ENCODE measurements around the gene PRAMEF8.
"Not testable (repeated sequence)": the region's sequence is repeated elsewhere in the genome, so short reads cannot be mapped to it uniquely, and the experiment has no call there.

Gene PRAMEF8

GRCh38 chr1:13247122-13247521, 37.8 kb downstream of the PRAMEF8 start:
- not testable (repeated sequence) for H3K4me1 ChIP-seq (ENCODE audit: control insufficient read depth in 1 of 2, insufficient read depth in 2 of 2, low read length in 2 of 2)

GRCh38 chr1:13246554-13246871, 38.4 kb downstream of the PRAMEF8 start:
- H3K9me3 ChIP-seq (ENCODE audit: control insufficient read depth in 1 of 2, low read length in 2 of 2); H3K27ac ChIP-seq (ENCODE audit: low read depth, low read length); H3K9ac ChIP-seq (ENCODE audit: low read depth in 1 of 2, low read length in 2 of 2); H3K4me1 ChIP-seq (ENCODE audit: control insufficient read depth in 1 of 2, insufficient read depth in 2 of 2, low read length in 2 of 2); H3K4me3 ChIP-seq (ENCODE audit: low read depth in 1 of 2, low read length in 2 of 2); H3K27me3 ChIP-seq (ENCODE audit: control insufficient read depth in 1 of 2, insufficient read depth in 2 of 2, low read length in 2 of 2); H3K36me3 ChIP-seq (ENCODE audit: control insufficient read depth in 1 of 2, insufficient read depth in 2 of 2, low read length in 2 of 2): not testable (repeated sequence)

More at GRCh38 chr1:13247122-13247521, 37.8 kb downstream of the PRAMEF8 start:
- H3K4me3 ChIP-seq (ENCODE audit: low read depth in 1 of 2, low read length in 2 of 2); H3K27ac ChIP-seq (ENCODE audit: low read depth, low read length); H3K27me3 ChIP-seq (ENCODE audit: control insufficient read depth in 1 of 2, insufficient read depth in 2 of 2, low read length in 2 of 2); H3K36me3 ChIP-seq (ENCODE audit: control insufficient read depth in 1 of 2, insufficient read depth in 2 of 2, low read length in 2 of 2); H3K9me3 ChIP-seq (ENCODE audit: control insufficient read depth in 1 of 2, low read length in 2 of 2); H3K9ac ChIP-seq (ENCODE audit: low read depth in 1 of 2, low read length in 2 of 2): not testable (repeated sequence)

- not testable (repeated sequence) for H3K9ac ChIP-seq (ENCODE audit: low read depth in 1 of 2, low read length in 2 of 2); H3K9me3 ChIP-seq (ENCODE audit: control insufficient read depth in 1 of 2, low read length in 2 of 2); H3K36me3 ChIP-seq (ENCODE audit: control insufficient read depth in 1 of 2, insufficient read depth in 2 of 2, low read length in 2 of 2); H3K27me3 ChIP-seq (ENCODE audit: control insufficient read depth in 1 of 2, insufficient read depth in 2 of 2, low read length in 2 of 2); H3K27ac ChIP-seq (ENCODE audit: low read depth, low read length); H3K4me1 ChIP-seq (ENCODE audit: control insufficient read depth in 1 of 2, insufficient read depth in 2 of 2, low read length in 2 of 2); H3K4me3 ChIP-seq (ENCODE audit: low read depth in 1 of 2, low read length in 2 of 2)
Measured at GRCh38 chr1:13245841-13246553, 38.9 kb downstream of the PRAMEF8 start.

GRCh38 chr1:13243536-13244263, 41.2 kb downstream of the PRAMEF8 start:
- not testable (repeated sequence) for H3K4me3 ChIP-seq (ENCODE audit: low read depth in 1 of 2, low read length in 2 of 2); H3K36me3 ChIP-seq (ENCODE audit: control insufficient read depth in 1 of 2, insufficient read depth in 2 of 2, low read length in 2 of 2); H3K4me1 ChIP-seq (ENCODE audit: control insufficient read depth in 1 of 2, insufficient read depth in 2 of 2, low read length in 2 of 2); H3K9ac ChIP-seq (ENCODE audit: low read depth in 1 of 2, low read length in 2 of 2); H3K27ac ChIP-seq (ENCODE audit: low read depth, low read length); H3K27me3 ChIP-seq (ENCODE audit: control insufficient read depth in 1 of 2, insufficient read depth in 2 of 2, low read length in 2 of 2); H3K9me3 ChIP-seq (ENCODE audit: control insufficient read depth in 1 of 2, low read length in 2 of 2)

GRCh38 chr1:13239633-13240032, 45.3 kb downstream of the PRAMEF8 start:
- H3K27me3 ChIP-seq (ENCODE audit: control insufficient read depth in 1 of 2, insufficient read depth in 2 of 2, low read length in 2 of 2); H3K4me1 ChIP-seq (ENCODE audit: control insufficient read depth in 1 of 2, insufficient read depth in 2 of 2, low read length in 2 of 2); H3K9ac ChIP-seq (ENCODE audit: low read depth in 1 of 2, low read length in 2 of 2); H3K36me3 ChIP-seq (ENCODE audit: control insufficient read depth in 1 of 2, insufficient read depth in 2 of 2, low read length in 2 of 2); H3K4me3 ChIP-seq (ENCODE audit: low read depth in 1 of 2, low read length in 2 of 2); H3K9me3 ChIP-seq (ENCODE audit: control insufficient read depth in 1 of 2, low read length in 2 of 2); H3K27ac ChIP-seq (ENCODE audit: low read depth, low read length): not testable (repeated sequence)

- not testable (repeated sequence) for H3K4me1 ChIP-seq (ENCODE audit: control insufficient read depth in 1 of 2, insufficient read depth in 2 of 2, low read length in 2 of 2); H3K27ac ChIP-seq (ENCODE audit: low read depth, low read length); H3K27me3 ChIP-seq (ENCODE audit: control insufficient read depth in 1 of 2, insufficient read depth in 2 of 2, low read length in 2 of 2); H3K36me3 ChIP-seq (ENCODE audit: control insufficient read depth in 1 of 2, insufficient read depth in 2 of 2, low read length in 2 of 2); H3K9me3 ChIP-seq (ENCODE audit: control insufficient read depth in 1 of 2, low read length in 2 of 2); H3K4me3 ChIP-seq (ENCODE audit: low read depth in 1 of 2, low read length in 2 of 2); H3K9ac ChIP-seq (ENCODE audit: low read depth in 1 of 2, low read length in 2 of 2)
Measured at GRCh38 chr1:13237572-13237971, 47.4 kb downstream of the PRAMEF8 start.

- H3K9me3 ChIP-seq (ENCODE audit: control insufficient read depth in 1 of 2, low read length in 2 of 2); H3K36me3 ChIP-seq (ENCODE audit: control insufficient read depth in 1 of 2, insufficient read depth in 2 of 2, low read length in 2 of 2); H3K4me3 ChIP-seq (ENCODE audit: low read depth in 1 of 2, low read length in 2 of 2); H3K27ac ChIP-seq (ENCODE audit: low read depth, low read length); H3K9ac ChIP-seq (ENCODE audit: low read depth in 1 of 2, low read length in 2 of 2); H3K4me1 ChIP-seq (ENCODE audit: control insufficient read depth in 1 of 2, insufficient read depth in 2 of 2, low read length in 2 of 2); H3K27me3 ChIP-seq (ENCODE audit: control insufficient read depth in 1 of 2, insufficient read depth in 2 of 2, low read length in 2 of 2): not testable (repeated sequence)
Measured at GRCh38 chr1:13234057-13234456, 50.9 kb downstream of the PRAMEF8 start.

GRCh38 chr1:13232056-13232455, 52.9 kb downstream of the PRAMEF8 start:
- not testable (repeated sequence) for H3K27me3 ChIP-seq (ENCODE audit: control insufficient read depth in 1 of 2, insufficient read depth in 2 of 2, low read length in 2 of 2); H3K4me3 ChIP-seq (ENCODE audit: low read depth in 1 of 2, low read length in 2 of 2); H3K9me3 ChIP-seq (ENCODE audit: control insufficient read depth in 1 of 2, low read length in 2 of 2); H3K4me1 ChIP-seq (ENCODE audit: control insufficient read depth in 1 of 2, insufficient read depth in 2 of 2, low read length in 2 of 2); H3K9ac ChIP-seq (ENCODE audit: low read depth in 1 of 2, low read length in 2 of 2); H3K36me3 ChIP-seq (ENCODE audit: control insufficient read depth in 1 of 2, insufficient read depth in 2 of 2, low read length in 2 of 2); H3K27ac ChIP-seq (ENCODE audit: low read depth, low read length)

Measured in duodenal mucosa (tissue), 2 donors.